ENCODE data around the gene PTGR2.
"Not testable (repeated sequence)": the region's sequence is repeated elsewhere in the genome, so short reads cannot be mapped to it uniquely, and the experiment has no call there.

The PTGR2 gene

GRCh38 chr14:73833530-73834260, 17.9 kb upstream of the PTGR2 start:
- no peak for DNase-seq

GRCh38 chr14:73834261-73834625, 17.4 kb upstream of the PTGR2 start:
- DNase-seq = no peak

GRCh38 chr14:73838293-73839034, 13.2 kb upstream of the PTGR2 start:
- not testable (repeated sequence) for DNase-seq

GRCh38 chr14:73842201-73842600, 9.4 kb upstream of the PTGR2 start:
- no peak for DNase-seq

- no peak for DNase-seq
Measured at GRCh38 chr14:73842851-73843250, 8.8 kb upstream of the PTGR2 start.

GRCh38 chr14:73843296-73843695, 8.3 kb upstream of the PTGR2 start:
- DNase-seq = no peak

GRCh38 chr14:73846947-73847346, 4.7 kb upstream of the PTGR2 start:
- no peak for DNase-seq

DNA sequence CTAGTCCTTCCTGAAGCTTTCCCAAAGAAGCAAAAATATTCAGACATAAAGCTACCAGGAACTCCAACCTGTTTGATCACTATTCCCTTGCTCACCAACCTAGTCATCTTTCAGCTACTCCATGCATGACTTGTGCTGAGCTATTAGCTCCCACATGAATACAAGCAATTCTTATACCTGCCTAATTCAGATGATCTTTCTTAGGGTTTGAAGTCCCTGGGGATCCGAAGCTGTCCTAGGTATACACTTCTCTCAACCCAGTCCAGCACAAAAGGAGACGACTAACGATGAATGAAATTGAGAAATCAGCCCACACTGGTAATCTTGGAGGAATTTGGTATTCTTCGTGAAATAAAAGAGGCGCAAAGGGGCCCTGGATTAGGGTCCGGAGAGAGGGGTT, 631 bp upstream of the PTGR2 start:
- DNase-seq = peak in 2 of 3 experiments; percentile 39 to 71

GRCh38 chr14:73859145-73859544, 7.5 kb downstream of the PTGR2 start:
- no peak for DNase-seq

- no peak for DNase-seq
Measured at GRCh38 chr14:73861073-73861472, 9.4 kb downstream of the PTGR2 start.

GRCh38 chr14:73862480-73862879, 10.8 kb downstream of the PTGR2 start:
- DNase-seq = no peak

GRCh38 chr14:73863209-73863608, 11.6 kb downstream of the PTGR2 start:
- DNase-seq = no peak

- no peak for DNase-seq
Measured at GRCh38 chr14:73865534-73866113, 14.0 kb downstream of the PTGR2 start.

DNA sequence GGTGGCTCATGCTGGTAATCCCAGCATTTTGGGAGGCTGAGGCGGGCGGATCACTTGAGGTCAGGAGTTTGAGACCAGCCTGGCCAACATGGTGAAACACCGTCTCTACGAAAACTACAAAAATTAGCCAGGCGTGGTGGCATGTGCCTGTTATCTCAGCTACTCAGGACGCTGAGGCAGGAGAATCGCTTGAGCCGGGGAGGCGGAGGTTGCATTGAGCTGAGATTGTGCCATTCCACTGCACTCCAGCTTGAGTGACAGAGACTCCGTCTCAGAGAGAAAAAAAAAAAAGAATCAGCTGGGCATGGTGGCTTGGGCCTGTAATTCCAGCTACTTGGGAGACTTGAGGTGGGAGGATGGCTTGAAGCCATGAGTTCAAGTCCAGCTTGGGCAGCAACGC, 18.1 kb downstream of the PTGR2 start:
- not testable (repeated sequence) for DNase-seq

DNA sequence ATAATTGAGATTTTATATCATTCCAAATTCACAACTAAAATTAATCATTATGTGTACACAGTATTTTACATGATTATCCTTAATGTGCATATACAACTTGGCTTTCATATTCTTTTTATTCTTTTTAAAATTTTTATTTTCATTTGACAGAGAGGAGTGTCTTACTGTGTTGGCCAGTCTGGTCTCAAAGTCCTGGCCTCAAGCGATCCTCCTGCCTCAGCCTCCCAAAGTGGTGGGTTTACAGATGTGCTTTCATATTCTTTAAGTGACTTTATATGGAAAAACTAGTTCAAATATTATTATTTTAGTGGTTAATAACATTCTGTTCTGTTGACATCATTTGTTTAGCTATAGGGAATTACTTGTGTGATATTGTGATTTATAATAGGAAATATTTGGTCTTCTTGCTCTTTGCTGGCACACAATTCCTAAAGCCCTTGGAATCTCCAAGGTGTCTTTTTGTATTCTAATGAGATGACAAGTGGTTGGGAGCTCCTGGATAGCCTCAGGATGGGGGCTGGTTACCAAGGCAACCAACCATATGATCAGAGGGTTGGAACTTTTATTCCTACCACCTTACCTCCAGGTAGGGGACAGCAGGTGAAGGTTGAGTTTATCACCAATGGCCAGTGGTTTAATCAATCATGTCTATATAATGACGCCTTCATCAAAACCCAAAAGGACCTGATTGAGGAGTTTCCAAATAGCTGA, 19.0 kb downstream of the PTGR2 start:
- DNase-seq = no peak

DNA sequence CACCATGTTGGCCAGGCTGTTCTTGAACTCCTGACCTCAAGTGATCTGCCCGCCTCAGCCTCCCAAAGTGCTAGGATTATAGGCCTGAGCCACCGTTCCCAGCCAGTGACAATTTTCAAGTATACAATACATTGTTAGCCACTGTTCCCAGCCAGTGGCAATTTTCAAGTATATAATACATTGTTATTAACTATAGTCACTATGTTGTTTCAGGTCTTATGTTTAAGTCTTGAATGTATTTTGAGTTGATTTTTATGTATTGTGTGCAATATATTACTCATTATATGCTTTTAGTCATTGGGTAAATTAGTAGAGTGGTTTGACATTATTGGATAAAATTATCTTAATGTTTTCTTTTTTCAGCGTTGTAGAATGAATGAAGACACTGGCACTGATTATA, 22.0 kb downstream of the PTGR2 start:
- no peak for DNase-seq

DNA sequence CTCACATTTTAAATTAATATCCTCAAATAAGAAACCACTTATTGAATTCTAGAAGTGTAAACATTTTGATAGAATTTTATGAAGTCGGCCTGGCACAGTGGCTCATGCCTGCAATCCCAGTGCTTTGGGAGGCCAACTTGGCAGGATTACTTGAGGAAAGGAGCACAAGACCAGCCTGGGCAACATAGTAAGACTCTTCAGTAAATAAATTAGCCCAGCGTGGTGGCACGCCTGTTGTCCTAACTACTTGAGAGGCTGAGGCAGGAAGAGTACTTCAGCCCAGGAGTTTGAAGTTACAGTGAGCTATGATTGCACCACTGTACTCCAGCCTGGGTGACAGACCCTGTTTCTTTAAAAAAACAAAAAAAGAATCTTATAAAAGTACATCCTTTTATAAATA, 26.2 kb downstream of the PTGR2 start:
- DNase-seq = peak in 1 of 3 experiments; percentile 10

GRCh38 chr14:73878436-73878835, 26.8 kb downstream of the PTGR2 start:
- DNase-seq = peak in 1 of 3 experiments; percentile 14

GRCh38 chr14:73879027-73879426, 27.4 kb downstream of the PTGR2 start:
- peak in 1 of 3 experiments; percentile 13 for DNase-seq

DNA sequence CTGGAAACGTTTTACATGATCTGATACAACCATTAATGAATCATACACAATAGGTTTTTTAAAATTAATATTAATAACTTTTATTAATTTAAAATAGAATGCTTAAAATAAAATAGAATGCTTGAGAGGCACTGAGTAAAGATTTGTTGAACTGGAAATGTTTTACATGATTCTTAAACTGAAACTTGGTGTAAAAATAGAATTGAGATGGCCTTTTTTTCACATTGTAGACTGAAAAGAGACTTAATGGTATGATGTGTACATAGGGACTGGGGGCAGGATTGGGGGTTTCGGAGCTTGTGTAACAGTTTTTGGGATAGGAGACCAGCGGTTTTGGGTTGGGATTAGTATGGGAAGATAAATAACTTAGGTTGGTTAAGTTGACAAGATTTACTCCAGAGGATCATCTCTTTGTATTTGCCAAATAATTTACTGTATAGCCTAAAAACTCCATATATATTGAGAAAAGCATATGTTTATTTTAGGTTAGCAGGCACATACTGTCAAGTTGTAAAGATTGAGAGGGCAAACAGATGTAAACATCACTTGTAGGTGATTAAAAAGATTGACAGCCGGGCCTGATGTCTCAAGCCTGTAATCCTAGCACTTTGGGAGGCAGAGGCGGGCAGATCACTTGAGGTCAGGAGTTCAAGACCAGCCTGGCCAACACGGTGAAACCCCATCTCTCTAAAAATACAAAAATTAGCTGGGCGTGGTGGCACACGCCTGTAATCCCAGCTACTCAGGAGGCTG, 33.0 kb downstream of the PTGR2 start:
- DNase-seq = no peak

DNA sequence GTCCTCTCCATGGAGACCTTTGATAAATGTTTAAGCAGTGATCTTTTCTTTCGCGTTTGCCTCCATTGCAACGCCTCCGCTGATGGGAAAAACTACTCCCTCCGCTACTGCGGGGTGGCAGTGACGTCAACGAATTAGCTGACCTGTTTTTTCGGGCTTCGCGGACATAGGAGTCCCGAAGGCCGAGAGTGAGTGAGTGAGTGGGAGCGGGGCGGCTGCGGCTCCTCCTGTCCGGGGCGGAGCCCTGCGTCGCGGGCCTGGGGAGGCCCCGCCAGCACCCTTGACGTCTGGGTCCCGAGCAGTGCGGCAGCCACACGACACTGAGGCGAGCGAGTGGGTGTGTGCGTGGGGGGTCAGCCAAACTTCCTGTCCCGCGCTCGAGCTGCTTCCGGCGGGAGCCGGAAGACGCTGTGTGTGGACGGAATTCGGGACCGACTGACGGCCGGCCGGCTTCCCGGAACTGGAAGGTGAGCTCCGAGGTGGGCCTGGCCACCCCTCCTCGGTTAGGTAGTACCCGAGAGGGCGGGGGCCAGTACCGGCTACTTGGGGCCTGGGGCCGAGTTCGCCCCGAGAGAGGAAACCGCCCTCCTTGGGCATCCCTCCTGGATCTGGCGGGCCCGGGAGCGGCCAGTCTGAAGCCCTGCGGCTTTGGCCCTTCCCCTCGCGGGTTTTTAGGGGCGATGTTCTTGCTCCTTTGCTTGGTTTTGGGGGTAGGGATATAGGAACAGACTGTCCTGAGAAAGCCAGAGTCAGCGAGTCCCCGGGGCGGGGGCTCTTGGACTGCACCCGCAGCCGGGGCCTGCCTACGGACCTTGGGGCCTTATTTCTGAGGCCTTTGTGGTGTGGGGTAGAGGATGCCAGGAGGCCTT, 35.1 kb downstream of the PTGR2 start, which contains the start of gene ZNF410:
ZNF410 (plus strand) TSS at position 411 of the 869 bp plus-strand sequence. CDS start 5,317 bp downstream, outside the sequence.
- peak; percentile 88 to 93 (median 92) for DNase-seq

DNA sequence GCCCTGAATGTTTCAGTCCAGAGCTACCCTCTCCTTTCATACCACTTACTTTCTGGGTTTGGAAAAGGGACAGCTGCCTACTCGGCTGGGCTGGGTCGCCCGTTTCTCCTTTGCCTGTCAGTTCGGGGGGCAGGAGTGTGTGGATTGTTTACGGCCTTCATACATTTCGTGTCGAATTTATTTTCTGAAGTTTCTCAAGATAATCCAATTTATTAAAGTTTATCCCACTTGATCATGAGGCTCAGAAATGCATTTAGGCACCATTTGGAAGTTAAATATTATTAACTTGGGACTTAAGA, 35.6 kb downstream of the PTGR2 start:
- DNase-seq = no peak

All from NCI-H1417 (cell line).